MCF 10A (cell line): ENCODE measurements around the gene CELA2B. TPM values are rescaled to one million over a fixed set of nuclear protein-coding genes. Genes with fewer than 3 reads are reported as not detected.

ENCODE experiments used
- BruUV-seq: library from RNA; stranded (reverse); fragments of 400-500 nt; replicated peaks from 2 replicates; lab custom pipeline; 2021; lab: Mats Ljungman, UMichigan
- CTCF ChIA-PET: fragments of 300-600 bp; sonication (Branson Sonifier 250); formaldehyde crosslinking; extraction: SDS; loops from one replicate; lab custom pipeline; 2021; ENCODE audit warnings: antibody characterized with exemption, inconsistent platforms; lab: Yijun Ruan, JAX
- POLR2A ChIA-PET: fragments of 300-600, 350-650 bp; sonication (Branson Sonifier 250); formaldehyde crosslinking; extraction: SDS; loops from one replicate; lab custom pipeline; 2020; ENCODE audit warnings: antibody characterized with exemption, inconsistent platforms; lab: Yijun Ruan, JAX
- DNase-seq: peaks from one replicate; pipeline ENCODE4 v3.0.0-alpha.2; 2018; ENCODE audit not compliant: unreplicated experiment
- H3K27ac Mint-ChIP-seq: one replicate; pipeline ENCODE4 v1.8.0; 2022; ENCODE audit warnings: mild to moderate bottlenecking, low read depth, mixed read lengths; ENCODE audit not compliant: unreplicated experiment
- H3K27me3 Mint-ChIP-seq: one replicate; pipeline ENCODE4 v1.8.0; 2022; ENCODE audit warnings: mixed read lengths; ENCODE audit not compliant: insufficient read depth, unreplicated experiment
- H3K36me3 Mint-ChIP-seq: one replicate; pipeline ENCODE4 v1.8.0; 2022; ENCODE audit warnings: mild to moderate bottlenecking, moderate library complexity, mixed read lengths; ENCODE audit not compliant: insufficient read depth, unreplicated experiment
- H3K4me1 Mint-ChIP-seq: one replicate; pipeline ENCODE4 v1.8.0; 2022; ENCODE audit warnings: mixed read lengths; ENCODE audit not compliant: insufficient read depth, unreplicated experiment
- H3K4me3 Mint-ChIP-seq: one replicate; pipeline ENCODE4 v1.8.0; 2022; ENCODE audit warnings: mild to moderate bottlenecking, moderate library complexity, mixed read lengths; ENCODE audit not compliant: unreplicated experiment
- H3K9me3 Mint-ChIP-seq: one replicate; pipeline ENCODE4 v1.8.0; 2022; ENCODE audit warnings: mixed read lengths; ENCODE audit not compliant: unreplicated experiment
- CTCF ChIP-seq: fragments of 200-600 bp; IDR thresholded peaks from one replicate; pipeline ENCODE4 v1.8.0; 2022; ENCODE audit warnings: antibody characterized with exemption, mild to moderate bottlenecking; ENCODE audit not compliant: unreplicated experiment
- intact Hi-C: fragments of 100-400 bp; cut with micrococcal nuclease; formaldehyde crosslinking; loops from 2 replicates; pipeline ENCODE4 v1.14.1; 2022
- total RNA-seq: library from RNA; stranded (reverse); gene quantifications from 2 replicates; pipeline ENCODE4 v1.2.3, GENCODE V29; 2022

CELA2B gene
- total RNA-seq, 1 experiment from 2014 or later: not detected

DNA sequence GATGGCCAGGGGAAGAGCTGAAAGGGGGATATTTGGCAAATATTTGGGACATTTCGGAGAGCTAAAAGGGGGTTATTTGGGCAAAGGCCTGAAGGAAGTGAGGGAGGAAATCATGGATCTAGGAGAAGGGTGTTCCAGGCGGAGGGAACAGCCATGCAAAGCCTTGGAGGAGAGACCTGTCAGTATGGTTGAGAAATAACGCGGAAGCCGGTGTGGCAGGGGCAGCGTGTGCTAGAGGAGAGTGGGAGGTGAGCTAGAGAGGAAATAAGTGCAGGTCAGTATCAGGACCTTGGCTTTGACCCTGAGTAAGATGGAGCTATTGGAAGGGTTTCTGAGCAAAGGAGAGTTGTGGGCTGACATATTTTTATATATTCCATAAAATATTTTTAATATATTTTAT lies 34.7 kb upstream of the CELA2B start:
- no peaks in the 10 kb centered on the region for H3K9me3 Mint-ChIP-seq
- intact Hi-C loops: no loop called here
- H3K4me1 Mint-ChIP-seq: no peaks in the 10 kb centered on the region
- CTCF ChIA-PET: interaction anchor here (0.6 to 2.6 kb wide), 4 partner anchors 9 to 149 kb away, joined by 3 to 7 read pairs (median 4); no protein-coding TSS in a partner anchor
- no peak for TF ChIP-seq CTCF
- no TSS peak for BruUV-seq
- H3K4me3 Mint-ChIP-seq: no peak overlapping the region
- no peak for DNase-seq
- no peak overlapping the region for H3K27ac Mint-ChIP-seq
- H3K27me3 Mint-ChIP-seq: no peaks in the 10 kb centered on the region
- no peaks in the 10 kb centered on the region for H3K36me3 Mint-ChIP-seq
- POLR2A ChIA-PET: interaction anchor here (0.7 to 0.8 kb wide), 2 partner anchors 40 to 104 kb away, joined by 3 read pairs; no protein-coding TSS in a partner anchor

DNA sequence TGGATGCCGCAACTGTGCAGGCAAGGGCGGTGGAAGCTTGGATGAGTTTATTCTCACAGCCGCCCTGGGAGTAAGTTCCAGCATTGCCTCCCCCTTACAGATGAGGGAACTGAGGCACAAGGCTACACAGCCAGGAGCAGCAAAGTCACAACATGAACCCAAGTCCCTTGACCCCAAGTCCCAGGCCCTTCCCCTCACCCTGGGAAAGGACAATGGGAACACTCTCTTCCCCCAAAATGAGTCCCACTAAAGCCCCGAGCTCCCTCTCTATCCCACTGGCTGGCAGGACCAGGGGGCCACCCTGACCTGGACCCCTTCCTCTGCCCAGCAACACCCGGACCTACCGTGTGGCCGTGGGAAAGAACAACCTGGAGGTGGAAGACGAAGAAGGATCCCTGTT lies 33.8 kb upstream of the CELA2B start:
- Mint-ChIP-seq H3K36me3 (no peaks in the 10 kb centered on the region), H3K27me3 (no peaks in the 10 kb centered on the region), H3K4me3 (no peak overlapping the region), H3K4me1 (no peaks in the 10 kb centered on the region), H3K27ac (no peak overlapping the region), H3K9me3 (no peaks in the 10 kb centered on the region)
- no peak for DNase-seq
- POLR2A ChIA-PET: no interaction called here
- CTCF ChIA-PET: interaction anchor here (0.6 to 2.6 kb wide), 2 partner anchors 48 to 119 kb away, joined by 4 to 5 read pairs; no protein-coding TSS in a partner anchor
- BruUV-seq: no TSS peak
- no peak for TF ChIP-seq CTCF
- intact Hi-C loops: no loop called here

GRCh38 chr1:15442759-15443158 lies 33.1 kb upstream of the CELA2B start:
- intact Hi-C loops: no loop called here
- ChIA-PET CTCF (interaction anchor here (1.8 kb wide), 1 partner anchor 119 kb away, joined by 8 read pairs; no protein-coding TSS in a partner anchor), POLR2A (interaction anchor here (0.7 kb wide), 1 partner anchor 8 kb away, joined by 4 read pairs; no protein-coding TSS in a partner anchor)
- no peaks in the 10 kb centered on the region for H3K4me1 Mint-ChIP-seq
- no peak overlapping the region for H3K27ac Mint-ChIP-seq
- no peaks in the 10 kb centered on the region for H3K36me3 Mint-ChIP-seq
- no TSS peak for BruUV-seq
- no peak for TF ChIP-seq CTCF
- no peak for DNase-seq
- no peak overlapping the region for H3K4me3 Mint-ChIP-seq
- no peaks in the 10 kb centered on the region for H3K27me3 Mint-ChIP-seq
- no peaks in the 10 kb centered on the region for H3K9me3 Mint-ChIP-seq

DNA sequence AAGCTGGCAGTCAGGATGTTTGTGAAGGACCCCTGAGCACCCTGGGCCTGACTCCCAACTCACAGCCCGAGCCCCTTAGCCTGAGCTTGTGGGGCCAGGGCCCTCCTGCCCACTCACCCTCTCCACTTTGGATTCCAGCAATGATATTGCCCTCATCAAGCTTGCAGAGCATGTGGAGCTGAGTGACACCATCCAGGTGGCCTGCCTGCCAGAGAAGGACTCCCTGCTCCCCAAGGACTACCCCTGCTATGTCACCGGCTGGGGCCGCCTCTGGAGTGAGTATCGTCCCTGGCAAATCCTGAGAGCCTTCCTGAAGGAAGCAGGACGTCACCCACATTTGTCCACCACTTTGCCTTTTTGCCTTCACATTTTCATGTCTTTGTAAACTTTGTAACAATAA lies 32.6 kb upstream of the CELA2B start:
- H3K27me3 Mint-ChIP-seq: no peaks in the 10 kb centered on the region
- H3K4me3 Mint-ChIP-seq: no peak overlapping the region
- intact Hi-C loops: no loop called here
- H3K36me3 Mint-ChIP-seq: no peaks in the 10 kb centered on the region
- no peak for TF ChIP-seq CTCF
- CTCF ChIA-PET: interaction anchor here (0.6 to 1.8 kb wide), 3 partner anchors 12 to 350 kb away, joined by 3 to 8 read pairs (median 4); no protein-coding TSS in a partner anchor
- POLR2A ChIA-PET: interaction anchor here (0.7 kb wide), 1 partner anchor 9 kb away, joined by 4 read pairs; no protein-coding TSS in a partner anchor
- DNase-seq: no peak
- BruUV-seq: no TSS peak
- H3K9me3 Mint-ChIP-seq: no peaks in the 10 kb centered on the region
- no peaks in the 10 kb centered on the region for H3K4me1 Mint-ChIP-seq
- no peak overlapping the region for H3K27ac Mint-ChIP-seq
